GM13977 (cell line): ENCODE results near the gene KRTAP1-1.
"Not testable (repeated sequence)": the region's sequence is repeated elsewhere in the genome, so short reads cannot be mapped to it uniquely, and the experiment has no call there.

Experiments used
- DNase-seq: peaks from one replicate; pipeline ENCODE4 v3.0.0; 2012; ENCODE audit warnings: low spot score
- CTCF ChIP-seq: IDR thresholded peaks from 2 replicates; pipeline ENCODE4 v1.5.1; 2012; ENCODE audit warnings: mild to moderate bottlenecking, control low read depth; ENCODE audit not compliant: insufficient read depth; ENCODE audit errors: extremely low read depth, missing control alignments
- in situ Hi-C: fragments of 300-500 bp; cut with MboI; formaldehyde crosslinking; loops from one replicate; pipeline ENCODE4 v1.12.0; 2022; ENCODE audit warnings: low sequenced_read_pairs, low pct_unique_long_range_greater_than_20kb, mixed read lengths, inconsistent platforms; ENCODE audit not compliant: unreplicated experiment

The KRTAP1-1 gene

GRCh38 chr17:41060052-41060604 lies 18.9 kb upstream of the KRTAP1-1 start, which contains the start of gene KRTAP2-3:
Gene KRTAP2-3 (minus strand): TSS chr17:41060114. CDS start chr17:41060050, 64 bp downstream.
- DNase-seq, result no peak
- in situ Hi-C loops, result no loop called here
- no peak for TF ChIP-seq CTCF

GRCh38 chr17:41059276-41060051 lies 18.2 kb upstream of the KRTAP1-1 start:
- in situ Hi-C loops, DNase-seq: not testable (repeated sequence)

- no peak for TF ChIP-seq CTCF
- in situ Hi-C loops, result no loop called here
- DNase-seq, result no peak
These were observed 17.5 kb upstream of the KRTAP1-1 start for GRCh38 chr17:41058741-41059140.

GRCh38 chr17:41057547-41057946 lies 16.3 kb upstream of the KRTAP1-1 start:
- no peak for DNase-seq
- in situ Hi-C loops, result no loop called here
- no peak for TF ChIP-seq CTCF

GRCh38 chr17:41055130-41055529 lies 13.9 kb upstream of the KRTAP1-1 start, which contains the start of gene KRTAP2-2:
Gene KRTAP2-2 (minus strand): TSS chr17:41055230. CDS start chr17:41055211, 19 bp downstream.
- in situ Hi-C loops, DNase-seq: not testable (repeated sequence)

- DNase-seq, in situ Hi-C loops: not testable (repeated sequence)
These were observed 13.3 kb upstream of the KRTAP1-1 start for GRCh38 chr17:41054556-41054955.

- TF ChIP-seq CTCF, result no peak
- in situ Hi-C loops, result no loop called here
- no peak for DNase-seq
These were observed 12.8 kb upstream of the KRTAP1-1 start for GRCh38 chr17:41054025-41054424.

GRCh38 chr17:41052566-41052965 lies 11.3 kb upstream of the KRTAP1-1 start:
- in situ Hi-C loops, result no loop called here
- no peak for TF ChIP-seq CTCF
- DNase-seq, result no peak
